DMS153 treated with DMSO at 0.1 percent for 48 hours (cell line): ENCODE data around the gene PDZK1IP1.
A peak's percentile ranks its signal among the peaks of the same experiment; 100 is the strongest.
"Not testable (repeated sequence)": the region's sequence is repeated elsewhere in the genome, so short reads cannot be mapped to it uniquely, and the experiment has no call there.

ENCODE experiments used
- DNase-seq: peaks from one replicate; lab custom pipeline; 2025; ENCODE audit not compliant: unreplicated experiment; lab: John Stamatoyannopoulos, UW

The PDZK1IP1 gene

GRCh38 chr1:47181955-47182675 is 7.7 kb downstream of the PDZK1IP1 start:
- no peak for DNase-seq

GRCh38 chr1:47181095-47181954 is 8.5 kb downstream of the PDZK1IP1 start:
- DNase-seq: no peak

GRCh38 chr1:47180603-47181094 is 9.2 kb downstream of the PDZK1IP1 start:
- DNase-seq: no peak

DNA sequence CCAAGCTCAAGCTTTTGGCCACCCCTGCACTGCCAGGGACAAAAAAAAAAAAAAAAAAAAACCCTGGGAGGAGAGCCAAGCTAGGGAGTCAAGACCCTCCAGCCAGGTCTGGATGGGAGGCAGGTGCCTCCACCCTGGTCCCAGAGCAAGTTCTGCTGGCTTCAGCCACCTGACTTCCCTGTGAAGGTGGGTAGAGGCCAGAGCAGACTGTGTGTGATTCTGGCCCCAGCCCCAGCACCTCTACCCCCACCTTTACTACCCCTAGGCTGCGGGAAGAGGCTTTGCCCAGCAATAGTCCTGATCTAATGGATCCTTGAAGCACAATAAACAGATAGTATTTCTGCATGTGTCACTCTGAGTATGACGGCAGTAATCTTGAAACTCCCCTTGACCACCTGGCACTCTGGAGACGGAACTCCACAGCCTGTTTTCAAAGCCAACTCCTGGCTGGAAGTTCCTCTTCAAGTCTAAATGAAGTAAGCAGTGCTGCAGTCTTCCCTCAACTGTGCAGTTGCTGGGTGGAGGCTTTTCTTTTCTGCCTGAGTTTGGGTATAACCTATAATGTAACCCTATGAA is 9.8 kb downstream of the PDZK1IP1 start:
- no peak for DNase-seq

DNA sequence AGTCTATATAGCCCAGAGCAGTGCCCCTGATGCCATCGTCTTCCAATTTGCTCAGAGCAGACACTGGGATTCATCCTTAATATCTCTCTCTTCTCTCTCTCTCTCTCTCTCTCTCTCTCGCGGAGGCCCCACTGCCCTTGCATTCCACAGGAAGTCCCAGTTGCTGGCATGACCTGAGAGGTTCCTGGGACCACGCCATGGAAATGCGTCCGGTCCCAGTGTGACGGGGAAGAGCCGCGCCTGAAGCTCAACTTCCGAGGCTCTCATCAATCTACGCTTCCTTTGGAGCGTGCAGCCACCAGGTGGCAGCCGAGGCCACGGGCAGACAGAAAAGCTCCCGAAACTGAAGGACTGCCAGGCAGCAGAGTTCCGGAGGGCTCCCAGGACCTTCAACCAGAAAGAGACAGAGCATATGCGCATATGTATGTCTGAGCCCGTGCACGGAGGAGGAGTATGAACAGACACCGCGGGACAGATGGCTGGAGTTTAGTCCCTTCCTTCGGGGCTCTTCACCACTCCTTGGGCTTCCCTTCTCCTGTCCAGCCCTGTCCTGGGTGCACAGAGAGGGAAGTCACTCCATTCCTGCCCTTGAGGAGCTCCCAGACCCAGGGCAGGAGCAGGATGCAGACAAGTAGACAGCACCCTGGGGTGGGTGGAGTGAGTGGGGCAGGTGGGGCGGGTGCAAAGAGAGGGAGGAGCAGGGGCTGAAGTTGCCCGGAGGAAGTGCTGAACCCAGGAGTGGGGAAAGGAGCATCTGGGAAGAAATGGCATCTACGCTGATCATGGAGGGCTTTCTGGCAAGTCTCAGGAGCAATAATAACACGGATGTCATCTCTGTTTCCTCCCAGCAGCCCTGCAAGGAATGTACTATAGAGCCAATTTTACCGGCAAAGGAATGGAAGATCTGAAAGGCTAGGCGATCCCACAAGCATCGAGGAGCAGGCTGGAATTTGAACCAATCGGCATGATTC is 10.5 kb downstream of the PDZK1IP1 start:
- DNase-seq: peak; percentile 95

DNA sequence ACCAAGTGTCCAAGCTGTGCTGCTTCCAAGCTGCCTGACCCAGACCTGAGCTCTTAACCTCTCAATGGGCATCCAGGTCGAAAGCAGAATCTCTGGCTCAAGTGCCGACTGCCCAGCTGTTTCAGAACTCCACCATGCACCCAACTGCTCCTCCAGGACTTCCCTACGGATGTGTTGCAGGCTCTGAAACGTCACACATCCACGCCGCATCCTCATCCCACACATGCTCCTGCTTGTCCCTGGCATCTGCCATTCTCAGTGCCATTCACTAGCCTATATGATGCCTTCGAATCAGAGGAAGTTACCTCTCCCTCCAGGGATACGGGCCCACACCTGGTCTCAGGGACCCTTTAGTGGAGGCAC is 11.2 kb downstream of the PDZK1IP1 start:
- DNase-seq: no peak

DNA sequence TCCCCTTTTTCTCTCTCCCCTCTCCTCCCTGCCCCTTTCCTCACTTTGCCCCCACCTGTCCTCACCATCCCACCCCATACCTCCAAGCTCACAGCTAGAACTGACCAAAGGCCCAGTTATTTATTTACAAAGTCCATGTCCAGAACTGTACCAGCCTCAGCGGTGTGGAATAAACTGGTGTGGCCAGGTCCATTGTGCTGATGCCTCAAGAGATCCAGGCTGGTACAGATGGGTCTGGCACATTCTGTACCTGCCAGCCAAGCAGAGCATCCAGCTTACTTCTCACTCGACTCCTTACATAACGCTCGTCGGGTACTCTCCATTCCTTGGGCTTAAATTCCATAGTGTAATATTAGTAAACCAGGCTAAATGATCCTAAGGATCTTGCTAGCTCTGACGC is 11.8 kb downstream of the PDZK1IP1 start:
- DNase-seq: no peak

GRCh38 chr1:47175227-47175934 is 14.5 kb downstream of the PDZK1IP1 start:
- peak; percentile 60 for DNase-seq

GRCh38 chr1:47174656-47175020 is 15.2 kb downstream of the PDZK1IP1 start:
- no peak for DNase-seq

GRCh38 chr1:47172782-47173181 is 17.1 kb downstream of the PDZK1IP1 start:
- no peak for DNase-seq

- DNase-seq: no peak
Observed at GRCh38 chr1:47164552-47164951, 25.3 kb downstream of the PDZK1IP1 start.

- DNase-seq: no peak
Observed at GRCh38 chr1:47161298-47162040, 28.4 kb downstream of the PDZK1IP1 start.

DNA sequence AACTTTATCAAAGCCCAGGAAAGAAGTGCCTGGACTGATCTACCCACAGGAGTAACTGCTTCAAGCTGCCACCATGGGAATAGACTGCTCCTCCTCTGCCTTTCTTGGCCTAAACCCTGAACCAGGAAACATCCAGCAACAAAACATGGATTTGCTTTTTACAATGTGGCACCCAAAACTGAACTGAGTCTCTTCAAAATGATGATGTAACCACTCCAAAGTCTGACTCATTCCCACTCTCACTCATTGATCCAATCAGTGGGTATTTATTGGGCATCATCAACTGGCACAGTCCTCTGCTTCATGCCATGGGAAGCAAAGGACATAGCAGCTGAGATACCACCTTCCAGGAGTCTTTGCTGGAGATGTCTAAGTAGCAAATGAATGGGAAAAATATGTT is 29.1 kb downstream of the PDZK1IP1 start:
- no peak for DNase-seq

DNA sequence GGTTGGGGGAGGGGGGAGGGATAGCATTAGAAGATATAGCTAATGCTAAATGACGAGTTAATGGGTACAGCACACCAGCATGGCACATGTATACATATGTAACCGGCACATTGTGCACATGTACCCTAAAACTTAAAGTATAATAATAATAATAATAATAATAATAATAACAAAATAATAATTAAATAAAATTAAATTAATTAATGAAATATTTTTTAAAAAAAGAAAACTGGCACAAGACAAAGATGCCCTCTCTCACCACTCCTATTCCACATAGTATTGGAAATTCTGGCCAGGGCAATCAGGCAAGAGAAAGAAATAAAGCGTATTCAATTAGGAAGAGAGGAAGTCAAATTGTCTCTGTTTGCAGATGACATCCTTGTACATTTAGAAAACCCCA is 31.9 kb downstream of the PDZK1IP1 start:
- not testable (repeated sequence) for DNase-seq

- not testable (repeated sequence) for DNase-seq
Observed at GRCh38 chr1:47156457-47156856, 33.4 kb downstream of the PDZK1IP1 start.

DNA sequence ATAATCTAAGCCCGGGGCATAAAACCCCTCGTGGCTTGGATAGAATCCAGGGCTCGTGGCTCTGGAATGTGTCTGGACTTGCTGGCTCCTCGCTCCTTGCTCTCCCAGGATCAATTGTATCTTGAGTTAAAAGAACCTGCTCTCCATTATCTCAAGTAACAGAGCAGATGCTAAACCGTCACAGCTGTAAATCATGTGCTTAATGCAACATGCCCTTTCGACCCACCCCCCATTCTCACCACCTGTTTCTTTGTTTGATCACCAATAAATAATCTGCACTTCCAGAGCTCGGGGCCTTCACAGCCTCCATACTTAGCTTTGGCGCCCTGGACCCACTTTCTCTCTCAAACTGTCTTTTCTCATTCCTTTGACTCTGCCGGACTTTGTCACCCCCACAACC is 40.7 kb downstream of the PDZK1IP1 start:
- not testable (repeated sequence) for DNase-seq

GRCh38 chr1:47147047-47147785 is 42.6 kb downstream of the PDZK1IP1 start:
- DNase-seq: no peak

GRCh38 chr1:47146495-47146894 is 43.3 kb downstream of the PDZK1IP1 start:
- not testable (repeated sequence) for DNase-seq

DNA sequence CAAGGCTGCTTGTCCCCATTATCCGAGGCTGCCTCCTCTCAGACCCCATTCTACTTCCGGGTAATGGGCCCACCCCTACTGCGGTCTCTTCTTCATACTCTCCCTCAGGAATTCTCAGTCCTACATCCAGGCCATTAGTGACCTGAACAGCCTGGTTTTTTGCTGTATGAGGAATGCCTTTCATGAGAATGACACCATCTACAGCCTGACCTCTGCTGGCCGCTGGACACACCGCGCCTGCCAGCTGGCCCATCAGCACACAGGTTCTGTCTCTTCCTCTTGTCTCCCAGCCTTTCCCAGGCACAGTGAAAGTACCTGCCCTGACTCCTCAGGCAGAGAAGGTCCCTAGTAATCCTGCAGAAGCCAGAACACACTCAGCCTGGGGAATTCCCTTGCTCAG is 46.2 kb downstream of the PDZK1IP1 start:
- not testable (repeated sequence) for DNase-seq
